GM23338 (cell line): ENCODE data around the gene COL26A1. TPM values are rescaled to one million over a fixed set of nuclear protein-coding genes. Genes with fewer than 3 reads are reported as not detected.

Experiments used
- ATAC-seq: fragments of 200-7000 bp; cut with Tn5 transposase; 3 replicates; pipeline ENCODE4 v1.9.1; 2020
- DNase-seq: peaks from one replicate; pipeline ENCODE4 v3.0.0-alpha.2; 2015; ENCODE audit warnings: low spot score
- H2AFZ ChIP-seq: fragments of 200-600 bp; sonication (generic); 2 replicates; pipeline ENCODE4 v1.8.0; 2016; ENCODE audit warnings: antibody characterized with exemption, mild to moderate bottlenecking, moderate library complexity
- H3F3A ChIP-seq: fragments of 200-600 bp; sonication (generic); replicated peaks from 2 replicates; pipeline ENCODE4 v1.8.0; 2017; ENCODE audit warnings: antibody characterized with exemption, mixed run types, low read depth
- H3K27ac ChIP-seq: fragments of 200-600 bp; sonication (generic); 2 replicates; pipeline ENCODE4 v1.6.1; 2016; ENCODE audit warnings: low read depth
- H3K27me3 ChIP-seq: fragments of 200-600 bp; sonication (generic); 2 replicates; pipeline ENCODE4 v1.8.0; 2016; ENCODE audit warnings: mild to moderate bottlenecking, mixed run types, moderate library complexity; ENCODE audit not compliant: insufficient read depth
- H3K36me3 ChIP-seq: fragments of 200-600 bp; sonication (generic); 2 replicates; pipeline ENCODE4 v1.8.0; 2016; ENCODE audit warnings: mild to moderate bottlenecking; ENCODE audit not compliant: insufficient read depth
- H3K4me1 ChIP-seq: fragments of 200-600 bp; sonication (generic); 2 replicates; pipeline ENCODE4 v1.8.0; 2016; ENCODE audit warnings: mild to moderate bottlenecking, moderate library complexity; ENCODE audit not compliant: insufficient read depth
- H3K4me2 ChIP-seq: fragments of 200-600 bp; sonication (generic); 2 replicates; pipeline ENCODE4 v1.7.1; 2017; ENCODE audit warnings: mixed run types
- H3K4me3 ChIP-seq: fragments of 200-600 bp; sonication (generic); 2 replicates; pipeline ENCODE4 v1.6.1; 2016; ENCODE audit warnings: mixed run types
- H3K79me2 ChIP-seq: fragments of 200-600 bp; sonication (generic); replicated peaks from 2 replicates; pipeline ENCODE4 v1.8.0; 2017; ENCODE audit warnings: mild to moderate bottlenecking; ENCODE audit not compliant: insufficient read depth
- H3K9me2 ChIP-seq: fragments of 200-600 bp; sonication (generic); 2 replicates; pipeline ENCODE4 v1.8.0; 2017; ENCODE audit not compliant: insufficient read depth
- H4K20me1 ChIP-seq: fragments of 200-600 bp; sonication (generic); replicated peaks from 2 replicates; pipeline ENCODE4 v1.8.0; 2017; ENCODE audit warnings: mild to moderate bottlenecking; ENCODE audit not compliant: insufficient read depth
- H3K27ac Mint-ChIP-seq: 2 replicates; pipeline ENCODE4 v1.8.0; 2020; ENCODE audit warnings: inconsistent platforms, mild to moderate bottlenecking, moderate library complexity, mixed read lengths
- H3K27me3 Mint-ChIP-seq: 3 replicates; pipeline ENCODE4 v1.8.0; 2022; ENCODE audit warnings: low read depth, mild to moderate bottlenecking, moderate library complexity, mixed read lengths, inconsistent platforms; ENCODE audit not compliant: insufficient read depth, poor library complexity
- H3K36me3 Mint-ChIP-seq: 3 replicates; pipeline ENCODE4 v1.8.0; 2021; ENCODE audit warnings: low read depth, mild to moderate bottlenecking, inconsistent platforms, moderate library complexity, mixed read lengths
- H3K4me1 Mint-ChIP-seq: 3 replicates; pipeline ENCODE4 v1.8.0; 2020; ENCODE audit warnings: mild to moderate bottlenecking, inconsistent platforms, mixed read lengths
- H3K4me3 Mint-ChIP-seq: 3 replicates; pipeline ENCODE4 v1.8.0; 2021; ENCODE audit warnings: moderate library complexity, mild to moderate bottlenecking, inconsistent platforms, mixed read lengths
- H3K9me3 Mint-ChIP-seq: 3 replicates; pipeline ENCODE4 v1.8.0; 2020; ENCODE audit warnings: moderate library complexity, mild to moderate bottlenecking, inconsistent platforms, mixed read lengths
- EZH2 ChIP-seq: fragments of 200-600 bp; sonication (generic); IDR thresholded peaks from one replicate; pipeline ENCODE4 v1.8.0; 2017; ENCODE audit warnings: antibody characterized with exemption, mild to moderate bottlenecking, low read depth; ENCODE audit not compliant: unreplicated experiment
- EZH2phosphoT487 ChIP-seq: fragments of 200-600 bp; sonication (generic); IDR thresholded peaks from one replicate; pipeline ENCODE4 v1.8.1; 2018; ENCODE audit warnings: antibody characterized with exemption; ENCODE audit not compliant: unreplicated experiment
- JUNB ChIP-seq: IDR thresholded peaks from one replicate; pipeline ENCODE4 v1.6.1; 2016; ENCODE audit warnings: antibody characterized with exemption; ENCODE audit not compliant: unreplicated experiment
- NANOG ChIP-seq: IDR thresholded peaks from 2 replicates; pipeline ENCODE4 v1.6.1; 2016; ENCODE audit warnings: antibody characterized with exemption, borderline replicate concordance
- REST ChIP-seq: IDR thresholded peaks from one replicate; pipeline ENCODE4 v1.6.1; 2018; ENCODE audit warnings: antibody characterized with exemption; ENCODE audit not compliant: unreplicated experiment
- ZNF114 ChIP-seq: fragments of 250-450 bp; sonication (Bioruptor Pico); IDR thresholded peaks from 2 replicates; pipeline ENCODE4 v1.5.0; 2020; ENCODE audit warnings: mild to moderate bottlenecking, moderate library complexity
- polyA plus RNA-seq: library from polyadenylated mRNA; unstranded; fragments of >200 nt; fragmentation: Nextera tagmentation; extraction: Ambion mirVana; gene quantifications from 2 replicates; pipeline ENCODE4 v1.2.1, GENCODE V29; 2016
- total RNA-seq: library from RNA; depleted of rRNA; stranded (reverse); fragments of >200 nt; shearing (Covaris generic); gene quantifications from 2 replicates; pipeline ENCODE4 v1.2.3, GENCODE V29; 2014
- TF ChIP-seq, protein P1 (sequence below), 2 experiments: fragments of 200-600 bp in 1 of 2; sonication (generic) in 1 of 2; conservative IDR thresholded peaks; 2 replicates each; pipeline versions ENCODE4 v1.5.1 to v1.6.1; 2016 to 2017; ENCODE audit warnings: antibody characterized with exemption in 2 of 2, low read depth in 2 of 2, mild to moderate bottlenecking in 2 of 2, moderate library complexity in 1 of 2
- TF ChIP-seq, protein P2 (sequence below): fragments of 250-450 bp; sonication (Bioruptor Pico); IDR thresholded peaks from 2 replicates; pipeline ENCODE4 v1.5.0; 2020; ENCODE audit warnings: mild to moderate bottlenecking, moderate library complexity

The COL26A1 gene
- total and polyA plus RNA-seq, 2 experiments from 2014 or later = 17.8 to 55.0 TPM

GRCh38 chr7:101589976-101590662 lies 227.4 kb downstream of the COL26A1 start:
- H3K4me3 Mint-ChIP-seq = no peak overlapping the region
- H4K20me1 ChIP-seq = no peaks in the 10 kb centered on the region
- H3K4me1 Mint-ChIP-seq = 0 out of 3 replicates have a peak, but pooled peaks cover 3% of the 10 kb centered on the region
- H3K9me3 Mint-ChIP-seq = no peaks in the 10 kb centered on the region
- H3K79me2 ChIP-seq = no peaks in the 10 kb centered on the region
- no peaks in the 10 kb centered on the region for H3K27me3 ChIP-seq
- H3K4me3 ChIP-seq = no peak overlapping the region
- H3K27ac Mint-ChIP-seq = no peak overlapping the region
- no peak overlapping the region for H3K27ac ChIP-seq
- ATAC-seq (no peak), DNase-seq (no peak)
- H3K36me3 Mint-ChIP-seq = no peaks in the 10 kb centered on the region
- no peak for TF ChIP-seq NANOG
- TF ChIP-seq EZH2phosphoT487 = no peak
- no peaks in the 10 kb centered on the region for H3K36me3 ChIP-seq
- peaks cover 7% of the 10 kb centered on the region for H3K27me3 Mint-ChIP-seq
- no peaks in the 10 kb centered on the region for H3K9me2 ChIP-seq
- no peak overlapping the region for H3K4me2 ChIP-seq
- no peaks in the 10 kb centered on the region for H3F3A ChIP-seq
- H3K4me1 ChIP-seq = no peaks in the 10 kb centered on the region
- H2AFZ ChIP-seq = no peak overlapping the region

GRCh38 chr7:101590663-101591435 lies 228.2 kb downstream of the COL26A1 start:
- H4K20me1 ChIP-seq = no peaks in the 10 kb centered on the region
- no peak overlapping the region for H3K4me3 Mint-ChIP-seq
- 0 out of 3 replicates have a peak, but pooled peaks cover 3% of the 10 kb centered on the region for H3K4me1 Mint-ChIP-seq
- DNase-seq (no peak), ATAC-seq (no peak)
- H3K4me3 ChIP-seq = no peak overlapping the region
- H3K36me3 Mint-ChIP-seq = no peaks in the 10 kb centered on the region
- H3K36me3 ChIP-seq = no peaks in the 10 kb centered on the region
- H3K27ac Mint-ChIP-seq = no peak overlapping the region
- H3K79me2 ChIP-seq = no peaks in the 10 kb centered on the region
- H3K27me3 Mint-ChIP-seq = peaks cover 5% of the 10 kb centered on the region
- H3K27me3 ChIP-seq = no peaks in the 10 kb centered on the region
- H3K27ac ChIP-seq = no peak overlapping the region
- no peaks in the 10 kb centered on the region for H3F3A ChIP-seq
- H3K9me3 Mint-ChIP-seq = no peaks in the 10 kb centered on the region
- H3K4me1 ChIP-seq = no peaks in the 10 kb centered on the region
- no peak overlapping the region for H2AFZ ChIP-seq
- no peak overlapping the region for H3K4me2 ChIP-seq
- no peaks in the 10 kb centered on the region for H3K9me2 ChIP-seq
- TF ChIP-seq REST (no peak), EZH2phosphoT487 (no peak), ZNF114 (CRISPR knock-in tag) (no peak), EZH2 (no peak), JUNB (no peak)
- TF ChIP-seq, protein P1, sequence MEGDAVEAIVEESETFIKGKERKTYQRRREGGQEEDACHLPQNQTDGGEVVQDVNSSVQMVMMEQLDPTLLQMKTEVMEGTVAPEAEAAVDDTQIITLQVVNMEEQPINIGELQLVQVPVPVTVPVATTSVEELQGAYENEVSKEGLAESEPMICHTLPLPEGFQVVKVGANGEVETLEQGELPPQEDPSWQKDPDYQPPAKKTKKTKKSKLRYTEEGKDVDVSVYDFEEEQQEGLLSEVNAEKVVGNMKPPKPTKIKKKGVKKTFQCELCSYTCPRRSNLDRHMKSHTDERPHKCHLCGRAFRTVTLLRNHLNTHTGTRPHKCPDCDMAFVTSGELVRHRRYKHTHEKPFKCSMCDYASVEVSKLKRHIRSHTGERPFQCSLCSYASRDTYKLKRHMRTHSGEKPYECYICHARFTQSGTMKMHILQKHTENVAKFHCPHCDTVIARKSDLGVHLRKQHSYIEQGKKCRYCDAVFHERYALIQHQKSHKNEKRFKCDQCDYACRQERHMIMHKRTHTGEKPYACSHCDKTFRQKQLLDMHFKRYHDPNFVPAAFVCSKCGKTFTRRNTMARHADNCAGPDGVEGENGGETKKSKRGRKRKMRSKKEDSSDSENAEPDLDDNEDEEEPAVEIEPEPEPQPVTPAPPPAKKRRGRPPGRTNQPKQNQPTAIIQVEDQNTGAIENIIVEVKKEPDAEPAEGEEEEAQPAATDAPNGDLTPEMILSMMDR (conservative IDR thresholded peaks at IDR 0.05; ENCODE audit: low read depth in 2 of 2) = no peak
- TF ChIP-seq, protein P2, sequence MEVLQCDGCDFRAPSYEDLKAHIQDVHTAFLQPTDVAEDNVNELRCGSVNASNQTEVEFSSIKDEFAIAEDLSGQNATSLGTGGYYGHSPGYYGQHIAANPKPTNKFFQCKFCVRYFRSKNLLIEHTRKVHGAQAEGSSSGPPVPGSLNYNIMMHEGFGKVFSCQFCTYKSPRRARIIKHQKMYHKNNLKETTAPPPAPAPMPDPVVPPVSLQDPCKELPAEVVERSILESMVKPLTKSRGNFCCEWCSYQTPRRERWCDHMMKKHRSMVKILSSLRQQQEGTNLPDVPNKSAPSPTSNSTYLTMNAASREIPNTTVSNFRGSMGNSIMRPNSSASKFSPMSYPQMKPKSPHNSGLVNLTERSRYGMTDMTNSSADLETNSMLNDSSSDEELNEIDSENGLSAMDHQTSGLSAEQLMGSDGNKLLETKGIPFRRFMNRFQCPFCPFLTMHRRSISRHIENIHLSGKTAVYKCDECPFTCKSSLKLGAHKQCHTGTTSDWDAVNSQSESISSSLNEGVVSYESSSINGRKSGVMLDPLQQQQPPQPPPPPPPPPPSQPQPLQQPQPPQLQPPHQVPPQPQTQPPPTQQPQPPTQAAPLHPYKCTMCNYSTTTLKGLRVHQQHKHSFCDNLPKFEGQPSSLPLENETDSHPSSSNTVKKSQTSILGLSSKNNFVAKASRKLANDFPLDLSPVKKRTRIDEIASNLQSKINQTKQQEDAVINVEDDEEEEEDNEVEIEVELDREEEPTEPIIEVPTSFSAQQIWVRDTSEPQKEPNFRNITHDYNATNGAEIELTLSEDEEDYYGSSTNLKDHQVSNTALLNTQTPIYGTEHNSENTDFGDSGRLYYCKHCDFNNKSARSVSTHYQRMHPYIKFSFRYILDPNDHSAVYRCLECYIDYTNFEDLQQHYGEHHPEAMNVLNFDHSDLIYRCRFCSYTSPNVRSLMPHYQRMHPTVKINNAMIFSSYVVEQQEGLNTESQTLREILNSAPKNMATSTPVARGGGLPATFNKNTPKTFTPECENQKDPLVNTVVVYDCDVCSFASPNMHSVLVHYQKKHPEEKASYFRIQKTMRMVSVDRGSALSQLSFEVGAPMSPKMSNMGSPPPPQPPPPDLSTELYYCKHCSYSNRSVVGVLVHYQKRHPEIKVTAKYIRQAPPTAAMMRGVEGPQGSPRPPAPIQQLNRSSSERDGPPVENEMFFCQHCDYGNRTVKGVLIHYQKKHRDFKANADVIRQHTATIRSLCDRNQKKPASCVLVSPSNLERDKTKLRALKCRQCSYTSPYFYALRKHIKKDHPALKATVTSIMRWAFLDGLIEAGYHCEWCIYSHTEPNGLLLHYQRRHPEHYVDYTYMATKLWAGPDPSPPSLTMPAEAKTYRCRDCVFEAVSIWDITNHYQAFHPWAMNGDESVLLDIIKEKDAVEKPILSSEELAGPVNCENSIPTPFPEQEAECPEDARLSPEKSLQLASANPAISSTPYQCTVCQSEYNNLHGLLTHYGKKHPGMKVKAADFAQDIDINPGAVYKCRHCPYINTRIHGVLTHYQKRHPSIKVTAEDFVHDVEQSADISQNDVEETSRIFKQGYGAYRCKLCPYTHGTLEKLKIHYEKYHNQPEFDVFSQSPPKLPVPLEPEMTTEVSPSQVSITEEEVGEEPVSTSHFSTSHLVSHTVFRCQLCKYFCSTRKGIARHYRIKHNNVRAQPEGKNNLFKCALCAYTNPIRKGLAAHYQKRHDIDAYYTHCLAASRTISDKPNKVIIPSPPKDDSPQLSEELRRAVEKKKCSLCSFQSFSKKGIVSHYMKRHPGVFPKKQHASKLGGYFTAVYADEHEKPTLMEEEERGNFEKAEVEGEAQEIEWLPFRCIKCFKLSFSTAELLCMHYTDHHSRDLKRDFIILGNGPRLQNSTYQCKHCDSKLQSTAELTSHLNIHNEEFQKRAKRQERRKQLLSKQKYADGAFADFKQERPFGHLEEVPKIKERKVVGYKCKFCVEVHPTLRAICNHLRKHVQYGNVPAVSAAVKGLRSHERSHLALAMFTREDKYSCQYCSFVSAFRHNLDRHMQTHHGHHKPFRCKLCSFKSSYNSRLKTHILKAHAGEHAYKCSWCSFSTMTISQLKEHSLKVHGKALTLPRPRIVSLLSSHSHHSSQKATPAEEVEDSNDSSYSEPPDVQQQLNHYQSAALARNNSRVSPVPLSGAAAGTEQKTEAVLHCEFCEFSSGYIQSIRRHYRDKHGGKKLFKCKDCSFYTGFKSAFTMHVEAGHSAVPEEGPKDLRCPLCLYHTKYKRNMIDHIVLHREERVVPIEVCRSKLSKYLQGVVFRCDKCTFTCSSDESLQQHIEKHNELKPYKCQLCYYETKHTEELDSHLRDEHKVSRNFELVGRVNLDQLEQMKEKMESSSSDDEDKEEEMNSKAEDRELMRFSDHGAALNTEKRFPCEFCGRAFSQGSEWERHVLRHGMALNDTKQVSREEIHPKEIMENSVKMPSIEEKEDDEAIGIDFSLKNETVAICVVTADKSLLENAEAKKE = no peak
